Lower leg skin (tissue), 3 donors: ENCODE measurements around the gene CAMKV.

Experiments used
- CTCF ChIP-seq, 3 donors: fragments of 450-650 bp; IDR thresholded peaks; one replicate each; pipeline ENCODE4 v1.5.1; 2016; ENCODE audit warnings: antibody characterized with exemption in 3 of 3, mild to moderate bottlenecking in 3 of 3, moderate library complexity in 2 of 3
- POLR2A ChIP-seq, 2 donors: fragments of 450-650 bp; IDR thresholded peaks; one replicate each; pipeline ENCODE4 v1.6.1; 2016 to 2017; ENCODE audit warnings: antibody characterized with exemption in 2 of 2, mild to moderate bottlenecking in 1 of 2, moderate library complexity in 1 of 2

- TF ChIP-seq CTCF (IDR thresholded peaks at IDR 0.05), result no peak
- no peak for TF ChIP-seq POLR2A (IDR thresholded peaks at IDR 0.05)
Observed at GRCh38 chr3:49813497-49814174, 56.1 kb downstream of the CAMKV start, which contains the start of gene UBA7.
